ENCODE results near the gene SLC1A5. TPM values are rescaled to one million over a fixed set of nuclear protein-coding genes. Genes with fewer than 3 reads are reported as not detected.
A peak's percentile ranks its signal among the peaks of the same experiment; 100 is the strongest.

SLC1A5 gene
- total and polyA plus RNA-seq, 11 donors, result 3.7 to 22.4 (median 8.9) TPM

DNA sequence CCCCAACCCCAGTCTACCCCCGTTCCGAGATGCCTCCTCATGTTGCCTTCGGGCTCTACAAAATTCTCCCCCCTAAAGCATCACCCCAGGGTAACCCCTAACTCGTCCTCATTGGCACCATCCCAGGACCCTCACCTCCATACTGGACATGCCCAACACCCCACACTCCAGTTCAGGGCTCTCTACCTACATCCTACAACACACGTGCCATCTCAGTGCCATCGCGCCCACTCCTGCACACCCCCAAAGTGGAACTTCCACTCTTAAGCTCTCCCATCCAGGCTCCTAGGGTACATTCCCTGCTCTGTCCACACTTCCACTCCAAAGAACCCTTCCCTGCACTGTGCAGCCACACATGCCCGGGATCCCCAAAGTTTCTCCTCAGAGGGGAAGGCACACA lies 43.4 kb downstream of the SLC1A5 start:
- peaks cover 0 to 19% (median 6%) of the 10 kb centered on the region in 9 donors for H3K36me3 ChIP-seq
- ATAC-seq, result peak in 3 of 4 donors; percentile 2 to 17 (median 3)
- intact Hi-C loops (cut with DNase I), result loop anchor here in 4 of 10 donors (5.0 to 10.0 kb wide), 4 partner anchors 33 to 250 kb away; no protein-coding TSS in a partner anchor
- H3K27me3 ChIP-seq, result no peaks in the 10 kb centered on the region
- peak in 1 of 5 donors; percentile 25 for DNase-seq
- 23 to 32% (median 24%) methylated on average over 8 of the region's 8 CpGs for WGBS, 4 donors
- H3K9me3 ChIP-seq, result no peaks in the 10 kb centered on the region
- peak overlapping the region in 5 of 12 donors; percentile 83 to 97 (median 91) for H3K27ac ChIP-seq
- H3K4me1 ChIP-seq, result peaks cover 0 to 60% (median 35%) of the 10 kb centered on the region in 12 donors
- TF ChIP-seq POLR2A (IDR thresholded peaks at IDR 0.05), result no peak
- TF ChIP-seq, protein P1, sequence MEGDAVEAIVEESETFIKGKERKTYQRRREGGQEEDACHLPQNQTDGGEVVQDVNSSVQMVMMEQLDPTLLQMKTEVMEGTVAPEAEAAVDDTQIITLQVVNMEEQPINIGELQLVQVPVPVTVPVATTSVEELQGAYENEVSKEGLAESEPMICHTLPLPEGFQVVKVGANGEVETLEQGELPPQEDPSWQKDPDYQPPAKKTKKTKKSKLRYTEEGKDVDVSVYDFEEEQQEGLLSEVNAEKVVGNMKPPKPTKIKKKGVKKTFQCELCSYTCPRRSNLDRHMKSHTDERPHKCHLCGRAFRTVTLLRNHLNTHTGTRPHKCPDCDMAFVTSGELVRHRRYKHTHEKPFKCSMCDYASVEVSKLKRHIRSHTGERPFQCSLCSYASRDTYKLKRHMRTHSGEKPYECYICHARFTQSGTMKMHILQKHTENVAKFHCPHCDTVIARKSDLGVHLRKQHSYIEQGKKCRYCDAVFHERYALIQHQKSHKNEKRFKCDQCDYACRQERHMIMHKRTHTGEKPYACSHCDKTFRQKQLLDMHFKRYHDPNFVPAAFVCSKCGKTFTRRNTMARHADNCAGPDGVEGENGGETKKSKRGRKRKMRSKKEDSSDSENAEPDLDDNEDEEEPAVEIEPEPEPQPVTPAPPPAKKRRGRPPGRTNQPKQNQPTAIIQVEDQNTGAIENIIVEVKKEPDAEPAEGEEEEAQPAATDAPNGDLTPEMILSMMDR (IDR thresholded peaks at IDR 0.05), result no peak
- peak overlapping the region; percentile 82 to 100 (median 96) for H3K4me3 ChIP-seq

DNA sequence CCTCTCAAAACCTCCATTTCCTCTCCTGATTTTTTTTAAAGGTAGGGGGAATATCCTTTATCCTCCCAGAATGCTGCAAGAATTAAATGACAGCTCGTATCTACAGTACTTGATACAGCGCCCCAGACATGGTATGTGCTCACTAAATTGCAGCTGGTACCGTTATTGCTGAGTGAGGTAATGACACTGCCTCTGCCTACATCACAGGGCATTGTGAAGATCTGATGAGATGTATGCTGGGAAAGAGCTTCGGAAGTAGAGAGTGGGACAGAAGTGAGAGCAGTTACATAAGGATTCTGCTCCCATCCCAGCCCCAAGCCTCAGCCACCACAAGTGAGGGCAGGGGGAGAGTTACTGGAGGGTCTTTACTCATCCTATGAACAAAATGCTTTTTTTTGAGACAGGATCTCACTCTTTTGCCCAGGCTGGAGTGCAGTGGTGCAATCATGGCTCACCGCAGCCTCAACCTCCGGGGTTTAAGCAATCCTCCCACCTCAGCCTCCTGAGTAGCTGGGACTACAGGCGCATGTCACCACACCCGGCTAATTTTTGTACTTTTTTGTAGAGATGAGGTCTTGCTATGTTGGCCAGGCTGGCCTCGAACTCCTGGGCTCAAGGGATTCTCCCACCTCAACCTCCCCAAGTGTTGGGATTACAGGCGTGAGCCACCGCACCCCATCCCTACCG lies 44.2 kb downstream of the SLC1A5 start:
- Histone ChIP-seq H3K27me3 (no peaks in the 10 kb centered on the region), H3K4me3 (peak overlapping the region in 3 of 12 donors; percentile 95 to 100 (median 96)), H3K27ac (no peak overlapping the region), H3K9me3 (no peaks in the 10 kb centered on the region), H3K36me3 (peaks cover 0 to 16% (median 4%) of the 10 kb centered on the region in 9 donors), H3K4me1 (peaks cover 0 to 69% (median 41%) of the 10 kb centered on the region in 12 donors)
- 83 to 87% (median 84%) methylated on average over 12 of the region's 12 CpGs for WGBS, 4 donors
- no peak for DNase-seq
- ATAC-seq, result no peak
- intact Hi-C loops (cut with DNase I), result loop anchor here in 2 of 10 donors (5.0 to 10.0 kb wide), 3 partner anchors 47 to 251 kb away; no protein-coding TSS in a partner anchor
- TF ChIP-seq POLR2A (IDR thresholded peaks at IDR 0.05), result no peak
- TF ChIP-seq, protein P1 (IDR thresholded peaks at IDR 0.05), result no peak

DNA sequence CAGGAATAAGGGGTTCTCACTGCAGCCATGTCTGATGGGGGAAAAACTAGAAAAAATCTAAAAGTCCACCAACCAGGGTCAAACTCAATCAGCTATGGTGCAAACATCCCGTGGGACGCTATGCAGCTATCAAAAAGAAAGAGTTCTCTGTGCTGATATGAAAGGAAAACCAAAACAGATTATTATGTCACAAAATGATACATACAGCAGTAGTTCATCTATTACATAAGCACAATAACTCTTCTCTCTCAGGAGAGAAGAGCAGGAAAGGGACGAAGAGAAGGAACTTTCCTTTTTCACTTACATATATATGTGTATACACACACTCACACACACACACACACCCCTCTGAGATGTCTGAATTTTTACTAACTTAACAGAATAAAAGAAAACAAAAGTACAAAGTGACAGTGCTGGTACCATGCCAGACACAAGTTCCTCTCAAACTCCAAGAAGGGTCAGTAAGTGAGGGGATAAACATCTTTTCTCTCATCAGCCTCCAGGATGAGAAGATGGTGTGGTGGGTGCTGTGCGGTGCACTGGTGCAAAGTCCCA lies 45.4 kb downstream of the SLC1A5 start:
- Histone ChIP-seq H3K4me3 (no peak overlapping the region), H3K27ac (peak overlapping the region in 1 of 12 donors; percentile 43), H3K9me3 (no peaks in the 10 kb centered on the region), H3K4me1 (peaks cover 0 to 80% (median 52%) of the 10 kb centered on the region in 12 donors), H3K27me3 (no peaks in the 10 kb centered on the region), H3K36me3 (peaks cover 0 to 21% (median 4%) of the 10 kb centered on the region in 9 donors)
- 69 to 84% (median 72%) methylated on average over 4 of the region's 4 CpGs for WGBS, 4 donors
- TF ChIP-seq POLR2A (IDR thresholded peaks at IDR 0.05), result no peak
- TF ChIP-seq, protein P1 (IDR thresholded peaks at IDR 0.05), result no peak
- ATAC-seq (no peak), DNase-seq (no peak)
- intact Hi-C loops (cut with DNase I), result loop anchor here in 2 of 10 donors (5.0 to 10.0 kb wide), 3 partner anchors 46 to 252 kb away; no protein-coding TSS in a partner anchor

DNA sequence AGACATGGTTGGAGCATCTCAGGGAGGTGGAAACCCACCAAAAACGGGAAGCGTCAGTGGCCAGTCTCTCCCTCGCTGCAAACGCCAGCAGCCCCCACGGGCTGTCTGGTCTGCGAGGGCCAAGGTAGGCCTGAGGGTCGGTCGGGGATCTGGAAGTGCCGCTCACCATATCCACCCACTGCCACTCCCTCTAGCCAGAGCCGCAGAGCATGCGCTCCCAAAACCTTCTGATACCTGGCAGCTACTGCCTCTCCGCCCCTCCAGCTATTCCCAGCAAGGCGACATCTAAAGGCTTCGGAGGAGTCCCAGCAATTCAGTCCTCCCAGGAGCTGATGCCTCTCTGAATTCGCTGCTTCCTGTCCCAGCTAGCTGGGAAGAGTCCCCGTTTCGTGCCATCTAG lies 46.9 kb downstream of the SLC1A5 start:
- H3K27me3 ChIP-seq, result no peaks in the 10 kb centered on the region

More for the DNA sequence above, 46.9 kb downstream of the SLC1A5 start:
- Histone ChIP-seq H3K4me3 (no peak overlapping the region), H3K9me3 (no peaks in the 10 kb centered on the region), H3K27ac (no peak overlapping the region), H3K4me1 (peaks cover 3 to 86% (median 61%) of the 10 kb centered on the region in 12 donors), H3K36me3 (peaks cover 0 to 32% (median 13%) of the 10 kb centered on the region in 9 donors)
- no peak for TF ChIP-seq POLR2A (IDR thresholded peaks at IDR 0.05)
- TF ChIP-seq, protein P1 (IDR thresholded peaks at IDR 0.05), result no peak
- DNase-seq, result peak in 1 of 5 donors; percentile 15
- 83 to 88% (median 85%) methylated on average over 17 of the region's 17 CpGs for WGBS, 4 donors
- no peak for ATAC-seq
- intact Hi-C loops (cut with DNase I), result loop anchor here in 2 of 10 donors (5.0 to 10.0 kb wide), 3 partner anchors 44 to 253 kb away; no protein-coding TSS in a partner anchor
